HCT116 (cell line): ENCODE measurements around the gene FGF22. TPM values are rescaled to one million over a fixed set of nuclear protein-coding genes. Genes with fewer than 3 reads are reported as not detected.

Source experiments
- ATAC-seq: fragments of 200-7000 bp; cut with Tn5 transposase; 2 replicates; pipeline ENCODE4 v1.9.1; 2020; ENCODE audit warnings: mild to moderate bottlenecking, moderate library complexity
- BruUV-seq: library from RNA; stranded (reverse); fragments of 400-500 nt; replicated peaks from 2 replicates; lab custom pipeline; 2021; lab: Mats Ljungman, UMichigan
- CTCF ChIA-PET: fragments of 300-600 bp; sonication (Branson Sonifier 250); formaldehyde crosslinking; loops from one replicate; lab custom pipeline; 2021; ENCODE audit warnings: antibody characterized with exemption; lab: Charles Lee
- POLR2A ChIA-PET: fragments of 300-600, 350-600 bp; sonication (Branson Sonifier 250); formaldehyde crosslinking; loops from one replicate; lab custom pipeline; 2021; ENCODE audit warnings: antibody characterized with exemption; lab: Charles Lee
- RAD21 ChIA-PET, 2 experiments: fragments of 300-600 bp; sonication (Branson Sonifier 250); formaldehyde crosslinking; loops; one replicate each; lab custom pipeline; 2023; ENCODE audit warnings: low total read pairs in 2 of 2; ENCODE audit not compliant: uncharacterized antibody in 2 of 2, unreplicated experiment in 2 of 2, low non-redundant PET in 1 of 2; lab: Charles Lee
- DNase-seq: peaks from one replicate; pipeline ENCODE4 v3.0.0-alpha.2; 2010; ENCODE audit warnings: low read depth, low spot score
- H2AFZ ChIP-seq: fragments of 200-600 bp; shearing (Covaris generic), sonication (generic); 2 replicates; pipeline ENCODE4 v1.6.1; 2017; ENCODE audit warnings: low read depth, mixed run types, mixed read lengths, antibody characterized with exemption, low read length; ENCODE audit not compliant: poor library complexity, severe bottlenecking
- H3K27ac ChIP-seq: 2 replicates; pipeline ENCODE4 v1.5.1; 2012; ENCODE audit warnings: low read depth, low read length
- H3K27me3 ChIP-seq: fragments of 200-600 bp; sonication (generic); 2 replicates; pipeline ENCODE4 v1.6.1; 2016; ENCODE audit warnings: mixed run types, low read length, mixed read lengths; ENCODE audit not compliant: insufficient read depth
- H3K36me3 ChIP-seq, 2 experiments: fragments of 200-500 bp in 1 of 2; fragments of 200-600 bp in 1 of 2; sonication (Bioruptor generic) in 1 of 2; sonication (generic) in 1 of 2; 2 replicates each; pipeline versions ENCODE4 v1.5.1 to v1.6.1; 2014 to 2016; ENCODE audit warnings: low read length in 2 of 2, inconsistent platforms in 1 of 2, mixed read lengths in 1 of 2, mixed run types in 1 of 2; ENCODE audit not compliant: insufficient read depth in 2 of 2, control insufficient read depth in 1 of 2
- H3K4me1 ChIP-seq, 2 experiments: fragments of 200-600 bp in 1 of 2; sonication (generic) in 1 of 2; 2 replicates each; pipeline versions ENCODE4 v1.5.1 to v1.6.1; 2012 to 2017; ENCODE audit warnings: low read length in 2 of 2, inconsistent platforms in 1 of 2, mild to moderate bottlenecking in 1 of 2, mixed read lengths in 1 of 2, mixed run types in 1 of 2, moderate library complexity in 1 of 2; ENCODE audit not compliant: insufficient read depth in 2 of 2, control insufficient read depth in 1 of 2
- H3K4me2 ChIP-seq: fragments of 200-600 bp; sonication (generic); 2 replicates; pipeline ENCODE4 v1.6.1; 2017; ENCODE audit warnings: mixed run types, low read length, mixed read lengths
- H3K4me3 ChIP-seq, 2 experiments: fragments of 200-600 bp in 1 of 2; sonication (generic) in 1 of 2; replicated peaks in 1 of 2; 2 replicates each; pipeline ENCODE4 v1.5.1; 2011 to 2016; ENCODE audit warnings: low read length in 2 of 2, control low read depth in 1 of 2, low read depth in 1 of 2, mild to moderate bottlenecking in 1 of 2, mixed read lengths in 1 of 2, mixed run types in 1 of 2
- H3K79me2 ChIP-seq: fragments of 200-600 bp; sonication (generic); 2 replicates; pipeline ENCODE4 v1.6.1; 2017; ENCODE audit warnings: mild to moderate bottlenecking, mixed run types, low read length, moderate library complexity, mixed read lengths; ENCODE audit not compliant: insufficient read depth
- H3K9ac ChIP-seq: fragments of 200-600 bp; sonication (generic); 2 replicates; pipeline ENCODE4 v1.6.1; 2016; ENCODE audit warnings: low read length, mixed read lengths
- H3K9me2 ChIP-seq: fragments of 200-600 bp; sonication (generic), shearing (Covaris generic); 2 replicates; pipeline ENCODE4 v1.6.1; 2017; ENCODE audit warnings: mixed run types, mild to moderate bottlenecking, moderate library complexity; ENCODE audit not compliant: insufficient read depth
- H3K9me3 ChIP-seq, 2 experiments: fragments of 200-500 bp in 1 of 2; fragments of 200-600 bp in 1 of 2; sonication (Bioruptor generic) in 1 of 2; sonication (generic) in 1 of 2; 2 replicates each; pipeline ENCODE4 v1.6.1; 2014 to 2017; ENCODE audit warnings: low read length in 2 of 2, mixed read lengths in 2 of 2, inconsistent platforms in 1 of 2, low read depth in 1 of 2, mild to moderate bottlenecking in 1 of 2, mixed run types in 1 of 2, moderate library complexity in 1 of 2; ENCODE audit not compliant: control insufficient read depth in 1 of 2, insufficient read depth in 1 of 2
- H4K20me1 ChIP-seq: fragments of 200-600 bp; sonication (generic), shearing (Covaris generic); 2 replicates; pipeline ENCODE4 v1.6.1; 2017; ENCODE audit warnings: mixed run types, mild to moderate bottlenecking, moderate library complexity; ENCODE audit not compliant: insufficient read depth
- FOSL1 ChIP-seq: IDR thresholded peaks from 2 replicates; pipeline ENCODE4 v1.6.1; 2012; ENCODE audit warnings: low read depth
- SRF ChIP-seq: IDR thresholded peaks from 2 replicates; pipeline ENCODE4 v1.6.1; 2012; ENCODE audit warnings: low read depth
- ZFX ChIP-seq: fragments of 450-650 bp; IDR thresholded peaks from 2 replicates; pipeline ENCODE4 v1.6.1; 2017
- ZNF274 ChIP-seq: fragments of 200-500 bp; sonication (Bioruptor generic); IDR thresholded peaks from 2 replicates; pipeline ENCODE4 v1.6.1; 2014; ENCODE audit warnings: mild to moderate bottlenecking, low read depth, low read length, inconsistent platforms
- intact Hi-C: fragments of 100-400 bp; cut with micrococcal nuclease; formaldehyde crosslinking; loops from 2 replicates; pipeline ENCODE4 v1.10.0; 2022
- total RNA-seq: library from RNA; stranded (reverse); gene quantifications from one replicate; pipeline ENCODE4 v1.2.1, GENCODE V29; 2021; ENCODE audit not compliant: unreplicated experiment
- TF ChIP-seq, protein P1 (sequence below): IDR thresholded peaks from 2 replicates; pipeline ENCODE4 v1.6.1; 2012; ENCODE audit warnings: low read depth

Gene FGF22
- total RNA-seq, 1 experiment from 2014 or later = 1.5 TPM

DNA sequence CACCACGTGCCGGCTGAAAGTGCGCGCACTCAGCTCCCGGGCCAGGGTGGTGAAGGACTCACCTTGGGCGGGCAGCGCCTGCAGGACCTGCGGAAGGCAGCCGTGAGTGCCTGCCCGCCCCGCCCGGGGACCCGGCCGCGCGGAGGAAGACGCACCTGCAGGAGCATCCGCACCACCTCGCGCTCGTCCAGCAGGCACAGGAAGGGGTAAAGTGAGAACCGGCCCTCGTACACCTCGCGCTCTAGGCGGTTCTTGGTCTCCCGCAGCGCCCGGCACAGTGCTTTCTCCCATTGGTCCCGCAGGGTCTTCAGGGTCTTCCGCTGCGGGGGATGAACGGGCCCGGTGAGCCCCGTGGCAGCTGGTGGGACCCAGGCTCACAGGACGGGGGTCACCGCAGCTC, 17.0 kb upstream of the FGF22 start (continued):
- TF ChIP-seq, protein P1, sequence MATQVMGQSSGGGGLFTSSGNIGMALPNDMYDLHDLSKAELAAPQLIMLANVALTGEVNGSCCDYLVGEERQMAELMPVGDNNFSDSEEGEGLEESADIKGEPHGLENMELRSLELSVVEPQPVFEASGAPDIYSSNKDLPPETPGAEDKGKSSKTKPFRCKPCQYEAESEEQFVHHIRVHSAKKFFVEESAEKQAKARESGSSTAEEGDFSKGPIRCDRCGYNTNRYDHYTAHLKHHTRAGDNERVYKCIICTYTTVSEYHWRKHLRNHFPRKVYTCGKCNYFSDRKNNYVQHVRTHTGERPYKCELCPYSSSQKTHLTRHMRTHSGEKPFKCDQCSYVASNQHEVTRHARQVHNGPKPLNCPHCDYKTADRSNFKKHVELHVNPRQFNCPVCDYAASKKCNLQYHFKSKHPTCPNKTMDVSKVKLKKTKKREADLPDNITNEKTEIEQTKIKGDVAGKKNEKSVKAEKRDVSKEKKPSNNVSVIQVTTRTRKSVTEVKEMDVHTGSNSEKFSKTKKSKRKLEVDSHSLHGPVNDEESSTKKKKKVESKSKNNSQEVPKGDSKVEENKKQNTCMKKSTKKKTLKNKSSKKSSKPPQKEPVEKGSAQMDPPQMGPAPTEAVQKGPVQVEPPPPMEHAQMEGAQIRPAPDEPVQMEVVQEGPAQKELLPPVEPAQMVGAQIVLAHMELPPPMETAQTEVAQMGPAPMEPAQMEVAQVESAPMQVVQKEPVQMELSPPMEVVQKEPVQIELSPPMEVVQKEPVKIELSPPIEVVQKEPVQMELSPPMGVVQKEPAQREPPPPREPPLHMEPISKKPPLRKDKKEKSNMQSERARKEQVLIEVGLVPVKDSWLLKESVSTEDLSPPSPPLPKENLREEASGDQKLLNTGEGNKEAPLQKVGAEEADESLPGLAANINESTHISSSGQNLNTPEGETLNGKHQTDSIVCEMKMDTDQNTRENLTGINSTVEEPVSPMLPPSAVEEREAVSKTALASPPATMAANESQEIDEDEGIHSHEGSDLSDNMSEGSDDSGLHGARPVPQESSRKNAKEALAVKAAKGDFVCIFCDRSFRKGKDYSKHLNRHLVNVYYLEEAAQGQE = no peak
- TF ChIP-seq ZNF274 = no peak
- no peak for TF ChIP-seq FOSL1
- no peak for TF ChIP-seq SRF

DNA sequence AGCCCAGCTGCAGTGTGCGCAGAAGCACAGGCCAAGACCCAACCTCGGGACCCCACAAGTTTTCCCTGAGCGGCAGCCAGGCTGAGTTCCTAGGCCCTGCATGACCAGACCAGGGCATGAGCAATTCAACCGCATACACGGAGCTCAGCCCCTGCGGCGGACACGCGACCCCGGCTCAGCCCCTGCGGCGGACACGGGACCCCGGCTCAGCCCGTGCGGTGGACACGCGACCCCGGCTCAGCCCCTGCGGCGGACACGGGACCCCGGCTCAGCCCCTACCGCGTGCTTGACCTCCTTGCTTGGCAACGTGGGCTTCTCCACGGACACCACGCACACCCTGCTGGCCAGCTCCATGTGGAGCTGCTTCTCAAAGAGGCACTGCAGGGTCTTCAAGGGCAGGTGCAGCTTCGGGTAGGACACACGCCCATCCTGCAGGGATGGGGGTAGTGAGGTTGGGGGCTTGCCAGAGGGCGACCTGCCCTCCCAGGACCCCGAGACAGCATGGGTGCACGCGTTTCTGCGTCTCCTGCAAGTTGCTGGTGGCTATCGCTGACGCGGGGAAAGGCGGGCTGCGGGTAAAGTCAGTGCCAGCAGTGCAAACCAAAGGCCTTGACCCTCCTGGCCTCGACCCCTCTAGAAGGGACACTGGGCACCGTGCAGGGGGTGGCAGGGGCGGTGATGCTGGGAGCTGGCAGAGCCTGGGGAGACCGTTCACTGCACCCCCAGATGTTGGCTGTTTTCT, 16.3 kb upstream of the FGF22 start:
- CTCF ChIA-PET = no interaction called here
- DNase-seq (no peak), ATAC-seq (no peak)
- Histone ChIP-seq H3K4me2 (peak overlapping the region; percentile 50; the same call in 1 of the 2 replicates), H3K79me2 (peaks cover 12% of the 10 kb centered on the region; the same call in 1 of the 2 replicates), H3K4me3 (no peak overlapping the region), H3K9me3 (no peaks in the 10 kb centered on the region), H3K9ac (no peak overlapping the region), H3K4me1 (peaks cover 4 to 21% of the 10 kb centered on the region in 2 experiments; a peak in 3 of 4 replicates), H3K27ac (peak overlapping the region; percentile 53), H3K9me2 (no peaks in the 10 kb centered on the region), H3K36me3 (peaks cover 0 to 58% of the 10 kb centered on the region in 2 experiments; a peak in 2 of 4 replicates), H2AFZ (no peak overlapping the region), H3K27me3 (no peaks in the 10 kb centered on the region)
- POLR2A ChIA-PET = no interaction called here
- intact Hi-C loops = no loop called here
- no TSS peak for BruUV-seq
- no peak for TF ChIP-seq ZFX
- TF ChIP-seq, all 23 proteins: peak for 0
- RAD21 ChIA-PET = no interaction called here
- H4K20me1 ChIP-seq = no peaks in the 10 kb centered on the region
